Mucosa of descending colon (tissue), 3 donors: ENCODE measurements around the gene SPSB4. TPM values are rescaled to one million over a fixed set of nuclear protein-coding genes. Genes with fewer than 3 reads are reported as not detected.

Source experiments
- ATAC-seq: fragments of 200-7000 bp; cut with Tn5 transposase; one replicate; pipeline ENCODE4 v1.9.1; 2020; ENCODE audit warnings: mild to moderate bottlenecking, moderate library complexity
- DNase-seq, 3 donors: peaks; one replicate each; pipeline ENCODE4 v3.0.0-alpha.2; 2020
- H3K36me3 ChIP-seq: fragments of 200-600 bp; one replicate; pipeline ENCODE4 v1.8.0; 2021; ENCODE audit warnings: low read depth, mild to moderate bottlenecking
- H3K4me1 ChIP-seq: fragments of 200-600 bp; one replicate; pipeline ENCODE4 v1.8.0; 2021; ENCODE audit warnings: low read depth, mild to moderate bottlenecking
- H3K4me3 ChIP-seq: fragments of 200-600 bp; one replicate; pipeline ENCODE4 v1.8.0; 2021; ENCODE audit warnings: mild to moderate bottlenecking
- H3K9me3 ChIP-seq: fragments of 200-600 bp; one replicate; pipeline ENCODE4 v1.8.0; 2021; ENCODE audit warnings: mild to moderate bottlenecking
- intact Hi-C, 2 donors: fragments of 100-400 bp; cut with DNase I in 1 of 2; cut with micrococcal nuclease in 1 of 2; formaldehyde crosslinking; loops; one replicate each; pipeline versions ENCODE4 v1.11.0 to v1.11.1; 2022; cut with DNase I, micrococcal nuclease
- total RNA-seq, 3 donors: library from RNA; stranded (reverse); fragmentation: NEBNext Ultra II Directional in 2 of 3; extraction: Animal tissue kit (Norgen Biotek cat#: 25700) in 2 of 3; gene quantifications; one replicate each; pipeline versions ENCODE4 v1.2.1 to v1.2.4, GENCODE V29; 2021 to 2023
- TF ChIP-seq, protein P1 (sequence below): fragments of 200-600 bp; IDR thresholded peaks from one replicate; pipeline ENCODE4 v1.8.0; 2022; ENCODE audit warnings: antibody characterized with exemption, mild to moderate bottlenecking
- donor health status: DM: no; HTN: no; CAD: no; lungs with moderate emphysema.
- donor health status: DM: no; HTN: no; CAD: no.
- donor health status: DM: no; HTN: yes; CAD: no.

SPSB4 gene
- total RNA-seq, 3 donors from 2014 or later = 0.10 to 0.85 (median 0.17) TPM

DNA sequence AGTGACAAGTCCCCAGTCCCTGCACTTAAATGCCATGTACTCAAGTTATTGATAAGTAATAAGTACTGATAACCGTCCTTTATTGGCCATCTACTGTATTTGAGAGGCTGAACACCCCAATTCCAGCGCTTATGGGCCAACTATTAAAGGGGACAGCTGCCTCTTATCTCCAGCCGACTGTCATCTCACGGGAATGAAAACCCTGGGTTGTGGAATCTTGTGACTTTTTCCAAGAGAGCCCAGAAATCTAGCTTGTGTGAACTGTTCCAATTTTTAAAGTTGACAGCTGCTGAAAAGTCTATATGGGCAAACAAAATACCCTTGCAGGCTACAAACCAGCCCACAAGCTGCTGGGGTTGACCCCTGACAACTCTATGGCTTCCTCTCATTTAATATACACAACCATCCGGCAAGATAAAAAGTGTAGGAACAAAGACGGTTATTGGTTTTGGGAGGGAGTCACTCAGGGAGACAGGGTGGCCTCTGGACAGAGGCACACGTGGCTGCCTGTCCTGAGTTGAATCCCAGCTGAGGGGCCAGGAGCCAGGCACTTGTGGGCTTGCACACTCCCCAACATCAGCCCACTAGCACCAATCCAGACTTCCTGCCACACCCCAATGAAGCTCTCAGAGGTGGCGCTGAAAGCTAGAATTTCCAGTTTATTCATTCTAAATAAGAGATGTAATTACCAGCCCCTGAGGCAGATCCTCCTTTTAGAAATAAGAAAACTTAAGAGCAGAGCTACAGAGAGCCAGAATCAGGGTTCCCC is 16.2 kb downstream of the SPSB4 start:
- no peak for ATAC-seq
- no peak overlapping the region for H3K4me3 ChIP-seq
- H3K4me1 ChIP-seq = no peaks in the 10 kb centered on the region
- intact Hi-C loops = no loop called here
- TF ChIP-seq, protein P1, sequence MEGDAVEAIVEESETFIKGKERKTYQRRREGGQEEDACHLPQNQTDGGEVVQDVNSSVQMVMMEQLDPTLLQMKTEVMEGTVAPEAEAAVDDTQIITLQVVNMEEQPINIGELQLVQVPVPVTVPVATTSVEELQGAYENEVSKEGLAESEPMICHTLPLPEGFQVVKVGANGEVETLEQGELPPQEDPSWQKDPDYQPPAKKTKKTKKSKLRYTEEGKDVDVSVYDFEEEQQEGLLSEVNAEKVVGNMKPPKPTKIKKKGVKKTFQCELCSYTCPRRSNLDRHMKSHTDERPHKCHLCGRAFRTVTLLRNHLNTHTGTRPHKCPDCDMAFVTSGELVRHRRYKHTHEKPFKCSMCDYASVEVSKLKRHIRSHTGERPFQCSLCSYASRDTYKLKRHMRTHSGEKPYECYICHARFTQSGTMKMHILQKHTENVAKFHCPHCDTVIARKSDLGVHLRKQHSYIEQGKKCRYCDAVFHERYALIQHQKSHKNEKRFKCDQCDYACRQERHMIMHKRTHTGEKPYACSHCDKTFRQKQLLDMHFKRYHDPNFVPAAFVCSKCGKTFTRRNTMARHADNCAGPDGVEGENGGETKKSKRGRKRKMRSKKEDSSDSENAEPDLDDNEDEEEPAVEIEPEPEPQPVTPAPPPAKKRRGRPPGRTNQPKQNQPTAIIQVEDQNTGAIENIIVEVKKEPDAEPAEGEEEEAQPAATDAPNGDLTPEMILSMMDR = no peak
- H3K9me3 ChIP-seq = no peaks in the 10 kb centered on the region
- DNase-seq = no peak
- no peaks in the 10 kb centered on the region for H3K36me3 ChIP-seq

DNA sequence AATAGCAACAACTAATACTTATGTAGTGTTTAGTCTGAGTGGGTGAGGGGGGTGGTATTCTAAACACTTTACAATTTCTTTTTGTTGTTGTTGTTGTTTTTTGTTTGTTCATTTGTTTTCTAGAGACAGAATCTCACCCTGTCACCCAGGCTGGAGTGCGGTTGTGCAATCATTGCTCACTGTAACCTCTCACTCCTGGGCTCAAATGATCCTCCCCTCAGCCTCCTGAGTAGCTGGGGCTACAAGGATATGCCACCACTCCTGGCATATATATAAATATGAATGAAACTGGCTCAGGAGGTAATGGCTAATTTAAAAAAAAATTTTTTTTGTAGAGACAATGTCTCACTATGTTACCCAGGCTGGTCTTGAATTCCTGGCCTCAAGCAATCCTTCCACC is 19.1 kb downstream of the SPSB4 start:
- Histone ChIP-seq H3K4me3 (no peak overlapping the region), H3K9me3 (no peaks in the 10 kb centered on the region), H3K36me3 (no peaks in the 10 kb centered on the region), H3K4me1 (no peaks in the 10 kb centered on the region)
- TF ChIP-seq, protein P1 = no peak
- intact Hi-C loops = no loop called here
- ATAC-seq (no peak), DNase-seq (no peak)

DNA sequence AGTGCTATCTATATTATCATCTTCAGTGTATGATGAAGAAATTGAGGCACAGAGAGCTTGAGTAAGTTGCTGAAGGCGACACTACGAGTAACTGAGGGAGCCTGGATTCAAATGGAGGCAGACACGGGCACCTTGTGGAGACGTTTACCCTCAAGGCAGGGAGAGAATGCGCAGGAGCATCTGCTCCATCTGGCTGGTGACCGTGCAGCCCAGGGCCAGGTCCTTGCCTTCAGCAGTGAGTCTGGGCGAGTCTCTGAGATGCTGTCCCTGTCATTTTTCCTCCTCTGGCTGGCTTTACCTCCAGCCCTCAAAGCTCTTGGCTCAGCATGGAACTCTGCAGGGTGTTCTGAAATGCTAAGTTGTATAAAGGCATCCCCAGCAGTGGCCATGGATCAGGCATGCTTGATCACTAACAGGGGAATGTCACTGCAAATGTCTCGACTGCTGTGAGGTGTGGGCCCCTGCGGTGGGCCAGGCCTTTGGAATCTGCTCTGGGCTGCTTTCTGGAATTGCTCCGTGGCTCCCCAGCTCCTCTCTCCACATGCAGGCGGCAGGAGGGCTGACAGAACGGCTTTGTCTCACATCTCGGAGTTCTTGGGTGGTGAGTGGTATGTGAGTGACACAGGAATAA is 19.7 kb downstream of the SPSB4 start:
- DNase-seq = no peak
- intact Hi-C loops = no loop called here

DNA sequence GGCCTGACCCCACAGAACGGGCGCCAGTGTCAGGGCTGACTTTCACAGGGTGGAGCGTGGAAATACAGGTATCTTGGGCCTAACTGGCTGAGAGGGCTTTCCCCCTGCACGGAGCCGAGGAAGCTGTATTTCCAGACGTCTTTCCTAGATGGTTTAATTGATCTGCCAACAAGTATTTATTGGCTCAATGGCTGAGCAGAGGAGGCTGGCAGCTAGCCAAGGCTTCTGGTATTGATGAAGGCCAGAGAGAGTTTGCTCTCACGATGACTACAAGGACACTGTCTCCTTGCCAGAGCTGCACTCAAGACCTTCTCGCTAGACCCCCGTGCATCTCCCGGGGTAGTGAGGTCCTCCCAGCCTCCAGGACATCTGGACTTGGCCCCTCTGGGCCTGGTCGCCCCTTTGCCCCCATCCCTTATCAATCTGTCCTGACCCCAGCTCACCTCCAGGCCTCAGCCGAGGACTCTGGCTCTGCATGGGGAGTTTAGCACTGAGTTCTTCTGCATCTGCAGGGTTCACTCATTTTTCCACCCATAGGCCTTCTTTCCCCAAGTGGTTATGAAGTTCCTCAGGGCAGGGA is 20.6 kb downstream of the SPSB4 start:
- Histone ChIP-seq H3K36me3 (no peaks in the 10 kb centered on the region), H3K9me3 (no peaks in the 10 kb centered on the region), H3K4me3 (no peak overlapping the region), H3K4me1 (no peaks in the 10 kb centered on the region)
- intact Hi-C loops = no loop called here
- TF ChIP-seq, protein P1 = no peak
- ATAC-seq = no peak
- DNase-seq = no peak

More for the DNA sequence above, 19.7 kb downstream of the SPSB4 start:
- TF ChIP-seq, protein P1 = no peak
- Histone ChIP-seq H3K36me3 (no peaks in the 10 kb centered on the region), H3K4me1 (no peaks in the 10 kb centered on the region), H3K9me3 (no peaks in the 10 kb centered on the region), H3K4me3 (no peak overlapping the region)
- ATAC-seq = no peak

DNA sequence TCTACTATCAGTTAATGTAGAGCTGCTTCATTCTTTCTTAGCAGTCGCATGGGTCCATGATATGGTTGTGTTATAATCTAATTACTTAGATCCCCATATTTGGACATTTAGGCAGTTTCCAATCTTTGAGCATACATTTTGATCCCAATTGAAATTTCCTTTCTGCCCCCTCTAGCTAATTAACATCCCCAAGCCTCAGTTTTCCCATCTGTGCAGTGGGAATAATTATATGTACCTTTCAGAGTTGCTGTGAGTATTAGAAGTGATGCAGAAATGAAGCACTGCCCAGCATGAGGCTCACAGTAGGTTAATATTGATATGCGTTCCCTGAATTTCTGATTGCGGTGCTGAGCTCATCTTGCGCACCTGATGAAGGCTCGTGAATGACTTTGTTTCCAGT is 21.8 kb downstream of the SPSB4 start:
- Histone ChIP-seq H3K4me3 (no peak overlapping the region), H3K9me3 (no peaks in the 10 kb centered on the region), H3K36me3 (no peaks in the 10 kb centered on the region), H3K4me1 (no peaks in the 10 kb centered on the region)
- ATAC-seq = no peak
- DNase-seq = no peak
- intact Hi-C loops = no loop called here
- TF ChIP-seq, protein P1 = no peak
